HG02763 (cell line): ENCODE measurements around the gene WRAP73.

ENCODE experiments used
- ATAC-seq: cut with Tn5 transposase; IDR thresholded peaks from one replicate; pipeline ENCODE4 v1.9.1; 2021; ENCODE audit warnings: mild to moderate bottlenecking, moderate library complexity; ENCODE audit not compliant: unreplicated experiment

Gene WRAP73

GRCh38 chr1:3681898-3682806, 32.2 kb upstream of the WRAP73 start:
- no peak for ATAC-seq

GRCh38 chr1:3681231-3681897, 31.5 kb upstream of the WRAP73 start:
- no peak for ATAC-seq

- no peak for ATAC-seq
These were observed 30.8 kb upstream of the WRAP73 start for GRCh38 chr1:3680488-3681230.

- no peak for ATAC-seq
These were observed 30.0 kb upstream of the WRAP73 start for GRCh38 chr1:3679799-3680453.

GRCh38 chr1:3679098-3679555, 29.2 kb upstream of the WRAP73 start:
- ATAC-seq = no peak

- no peak for ATAC-seq
These were observed 28.6 kb upstream of the WRAP73 start for GRCh38 chr1:3678361-3679097.

- ATAC-seq = peak; percentile 3
These were observed 27.6 kb upstream of the WRAP73 start for GRCh38 chr1:3677484-3677883.

- ATAC-seq = peak; percentile 55
These were observed 26.9 kb upstream of the WRAP73 start for GRCh38 chr1:3676581-3677470.

- ATAC-seq = no peak
These were observed 25.5 kb upstream of the WRAP73 start for GRCh38 chr1:3675436-3675835.

- no peak for ATAC-seq
These were observed 24.5 kb upstream of the WRAP73 start for GRCh38 chr1:3674100-3675094.

GRCh38 chr1:3673381-3674099, 23.6 kb upstream of the WRAP73 start:
- ATAC-seq = no peak

- ATAC-seq = no peak
These were observed 23.1 kb upstream of the WRAP73 start for GRCh38 chr1:3672971-3673361.

GRCh38 chr1:3672231-3672970, 22.5 kb upstream of the WRAP73 start:
- ATAC-seq = no peak

- ATAC-seq = no peak
These were observed 21.7 kb upstream of the WRAP73 start for GRCh38 chr1:3671371-3672180.

- no peak for ATAC-seq
These were observed 20.9 kb upstream of the WRAP73 start for GRCh38 chr1:3670823-3671265.

- ATAC-seq = no peak
These were observed 20.1 kb upstream of the WRAP73 start for GRCh38 chr1:3669971-3670431.
